Measurements from ENCODE around the gene DCDC2C.

The DCDC2C gene

GRCh38 chr2:3677436-3677835 is 25.9 kb upstream of the DCDC2C start:
- Histone ChIP-seq H3K36me3 (ENCODE audit: insufficient read depth, low read length) (no peaks in the 10 kb centered on the region), H2AFZ (ENCODE audit: low read length) (no peak overlapping the region), H3K4me3 (ENCODE audit: low read length, poor library complexity, severe bottlenecking) (no peak overlapping the region), H3K4me1 (ENCODE audit: insufficient read depth, low read length, poor library complexity, severe bottlenecking) (no peaks in the 10 kb centered on the region), H3K9me2 (replicated peaks; ENCODE audit: low read depth, low read length) (no peaks in the 10 kb centered on the region), H3K79me2 (ENCODE audit: insufficient read depth, low read length) (no peaks in the 10 kb centered on the region), H4K20me1 (ENCODE audit: insufficient read depth, low read length, poor library complexity, severe bottlenecking) (no peaks in the 10 kb centered on the region), H3K27me3 (ENCODE audit: insufficient read depth, low read length, poor library complexity, severe bottlenecking) (no peaks in the 10 kb centered on the region), H3K9ac (ENCODE audit: low read depth, low read length, poor library complexity, severe bottlenecking) (no peak overlapping the region), H3F3A (ENCODE audit: low read depth) (no peaks in the 10 kb centered on the region), H3K9me3 (ENCODE audit: insufficient read depth, low read depth, low read length) (no peaks in the 10 kb centered on the region; the same call in 1 of the 2 replicates), H3K4me2 (ENCODE audit: low read depth, low read length, poor library complexity, severe bottlenecking) (no peak overlapping the region)
- TF ChIP-seq EZH2phosphoT487 (IDR thresholded peaks at IDR 0.05; ENCODE audit: borderline replicate concordance) (no peak), CTCF (conservative IDR thresholded peaks at IDR 0.05; ENCODE audit: low read length) (no peak)

- Histone ChIP-seq H3F3A (ENCODE audit: low read depth) (no peaks in the 10 kb centered on the region), H3K9ac (ENCODE audit: low read depth, low read length, poor library complexity, severe bottlenecking) (no peak overlapping the region), H3K79me2 (ENCODE audit: insufficient read depth, low read length) (no peaks in the 10 kb centered on the region), H3K27me3 (ENCODE audit: insufficient read depth, low read length, poor library complexity, severe bottlenecking) (no peaks in the 10 kb centered on the region), H3K36me3 (ENCODE audit: insufficient read depth, low read length) (no peaks in the 10 kb centered on the region), H3K9me3 (ENCODE audit: insufficient read depth, low read depth, low read length) (no peaks in the 10 kb centered on the region; the same call in 1 of the 2 replicates), H3K4me3 (ENCODE audit: low read length, poor library complexity, severe bottlenecking) (no peak overlapping the region), H3K4me2 (ENCODE audit: low read depth, low read length, poor library complexity, severe bottlenecking) (no peak overlapping the region), H4K20me1 (ENCODE audit: insufficient read depth, low read length, poor library complexity, severe bottlenecking) (no peaks in the 10 kb centered on the region), H2AFZ (ENCODE audit: low read length) (no peak overlapping the region), H3K4me1 (ENCODE audit: insufficient read depth, low read length, poor library complexity, severe bottlenecking) (no peaks in the 10 kb centered on the region), H3K9me2 (replicated peaks; ENCODE audit: low read depth, low read length) (no peaks in the 10 kb centered on the region)
- TF ChIP-seq CTCF (conservative IDR thresholded peaks at IDR 0.05; ENCODE audit: low read length) = no peak
- no peak for TF ChIP-seq EZH2phosphoT487 (IDR thresholded peaks at IDR 0.05; ENCODE audit: borderline replicate concordance)
These were observed 25.2 kb upstream of the DCDC2C start for GRCh38 chr2:3678212-3678611.

GRCh38 chr2:3679180-3679579 is 24.2 kb upstream of the DCDC2C start:
- no peaks in the 10 kb centered on the region for H3K79me2 ChIP-seq (ENCODE audit: insufficient read depth, low read length)
- H3K9me2 ChIP-seq (replicated peaks; ENCODE audit: low read depth, low read length) = no peaks in the 10 kb centered on the region
- H3K4me2 ChIP-seq (ENCODE audit: low read depth, low read length, poor library complexity, severe bottlenecking) = no peak overlapping the region
- no peak overlapping the region for H2AFZ ChIP-seq (ENCODE audit: low read length)
- no peaks in the 10 kb centered on the region for H3K4me1 ChIP-seq (ENCODE audit: insufficient read depth, low read length, poor library complexity, severe bottlenecking)
- H3F3A ChIP-seq (ENCODE audit: low read depth) = no peaks in the 10 kb centered on the region
- H3K4me3 ChIP-seq (ENCODE audit: low read length, poor library complexity, severe bottlenecking) = no peak overlapping the region
- no peaks in the 10 kb centered on the region for H3K36me3 ChIP-seq (ENCODE audit: insufficient read depth, low read length)
- H4K20me1 ChIP-seq (ENCODE audit: insufficient read depth, low read length, poor library complexity, severe bottlenecking) = no peaks in the 10 kb centered on the region
- H3K9ac ChIP-seq (ENCODE audit: low read depth, low read length, poor library complexity, severe bottlenecking) = no peak overlapping the region
- H3K27me3 ChIP-seq (ENCODE audit: insufficient read depth, low read length, poor library complexity, severe bottlenecking) = no peaks in the 10 kb centered on the region
- H3K9me3 ChIP-seq (ENCODE audit: insufficient read depth, low read depth, low read length) = no peaks in the 10 kb centered on the region; the same call in 1 of the 2 replicates
- no peak for TF ChIP-seq EZH2phosphoT487 (IDR thresholded peaks at IDR 0.05; ENCODE audit: borderline replicate concordance)
- TF ChIP-seq CTCF (conservative IDR thresholded peaks at IDR 0.05; ENCODE audit: low read length) = no peak
